GM12875 (cell line): ENCODE results near the gene POU6F1.

Experiments
- H3K4me3 ChIP-seq: one replicate; pipeline ENCODE4 v1.5.1; 2011; ENCODE audit warnings: low read depth, low read length, control low read depth
- CTCF ChIP-seq: IDR thresholded peaks from 2 replicates; pipeline ENCODE4 v1.5.1; 2011; ENCODE audit warnings: low read depth, mild to moderate bottlenecking, control low read depth, inconsistent platforms, low read length, moderate library complexity, borderline replicate concordance; ENCODE audit not compliant: insufficient read depth

The POU6F1 gene

GRCh38 chr12:51183349-51183748 lies 34.5 kb downstream of the POU6F1 start:
- TF ChIP-seq CTCF = no peak
- H3K4me3 ChIP-seq = no peak overlapping the region

GRCh38 chr12:51181558-51181957 lies 36.3 kb downstream of the POU6F1 start:
- TF ChIP-seq CTCF = no peak
- no peak overlapping the region for H3K4me3 ChIP-seq

GRCh38 chr12:51177897-51178296 lies 40.0 kb downstream of the POU6F1 start:
- H3K4me3 ChIP-seq = no peak overlapping the region
- TF ChIP-seq CTCF = no peak

GRCh38 chr12:51174501-51174900 lies 43.4 kb downstream of the POU6F1 start:
- H3K4me3 ChIP-seq = no peak overlapping the region
- no peak for TF ChIP-seq CTCF

GRCh38 chr12:51172515-51173431 lies 45.1 kb downstream of the POU6F1 start, which contains the start of gene TFCP2:
Gene TFCP2, minus strand, starts transcription at chr12:51173135. Its CDS starts 713 bp downstream, at chr12:51172422.
- TF ChIP-seq CTCF = no peak
- H3K4me3 ChIP-seq = peak within 1 kb of the TSS; percentile 58

- TF ChIP-seq CTCF = no peak
- peak overlapping the region; percentile 58 for H3K4me3 ChIP-seq
Observed at GRCh38 chr12:51171884-51172514, 45.9 kb downstream of the POU6F1 start.

- H3K4me3 ChIP-seq = no peak overlapping the region
- TF ChIP-seq CTCF = no peak
Observed at GRCh38 chr12:51163795-51164194, 54.1 kb downstream of the POU6F1 start.
